Right lobe of liver (tissue), 6 donors: ENCODE measurements around the gene SEPTIN11. TPM values are rescaled to one million over a fixed set of nuclear protein-coding genes. Genes with fewer than 3 reads are reported as not detected.

Experiments
- ATAC-seq, 4 donors: fragments of 200-7000 bp; cut with Tn5 transposase; one replicate each; pipeline ENCODE4 v1.9.1; 2020; ENCODE audit warnings: mild to moderate bottlenecking in 4 of 4, moderate library complexity in 4 of 4
- DNase-seq, 3 donors: peaks; one replicate each; pipeline ENCODE4 v3.0.0-alpha.2; 2020
- H3K27ac ChIP-seq, 3 donors: fragments of 200-600 bp; one replicate each; pipeline ENCODE4 v1.8.0; 2022
- H3K27me3 ChIP-seq, 2 donors: fragments of 200-600 bp; one replicate each; pipeline ENCODE4 v1.8.0; 2022
- H3K36me3 ChIP-seq, 4 donors: fragments of 200-600 bp; sonication (generic) in 1 of 4; one replicate each; pipeline versions ENCODE4 v1.5.1 to v1.8.0; 2017 to 2022; ENCODE audit warnings: control low read depth in 1 of 4
- H3K4me1 ChIP-seq, 4 donors: fragments of 200-600 bp; sonication (generic) in 1 of 4; one replicate each; pipeline versions ENCODE4 v1.5.1 to v1.8.0; 2017 to 2022; ENCODE audit warnings: control low read depth in 1 of 4
- H3K4me3 ChIP-seq, 3 donors: fragments of 200-600 bp; one replicate each; pipeline ENCODE4 v1.8.0; 2022
- H3K9me3 ChIP-seq, 4 donors: fragments of 200-600 bp; sonication (generic) in 1 of 4; one replicate each; pipeline versions ENCODE4 v1.5.1 to v1.8.0; 2017 to 2022; ENCODE audit warnings: control low read depth in 1 of 4
- CTCF ChIP-seq, 4 donors: fragments of 200-600 bp in 3 of 4; fragments of 450-650 bp in 1 of 4; IDR thresholded peaks; one replicate each; pipeline versions ENCODE4 v1.5.1 to v1.8.0; 2016 to 2022; ENCODE audit warnings: antibody characterized with exemption in 4 of 4, mild to moderate bottlenecking in 2 of 4
- POLR2A ChIP-seq: fragments of 450-650 bp; IDR thresholded peaks from one replicate; pipeline ENCODE4 v1.6.1; 2017; ENCODE audit warnings: antibody characterized with exemption, mild to moderate bottlenecking
- WGBS: methylation state at CpG from one replicate; pipeline ENCODE4 v1.1.6; 2018; ENCODE audit warnings: low coverage, low lambda C conversion rate; ENCODE audit not compliant: insufficient coverage; ENCODE audit errors: missing lambda C conversion rate; 5-methylcytosine and 5-hydroxymethylcytosine counted together
- intact Hi-C, 2 donors: fragments of 100-400 bp; cut with DNase I; formaldehyde crosslinking; loops; one replicate each; pipeline versions ENCODE4 v1.11.2 to v1.14.1; 2022
- total RNA-seq, 6 experiments: library from RNA; depleted of rRNA in 2 of 6; stranded (reverse); fragments of >200 nt in 2 of 6; fragmentation: NEBNext Ultra II Directional in 3 of 6; extraction: Animal tissue kit (Norgen Biotek cat#: 25700) in 3 of 6; gene quantifications; one replicate each; pipeline versions ENCODE4 v1.1.0 to v1.2.4, GENCODE V29; 2016 to 2023
- donor health status: DM: no; HTN: yes; CAD: no.
- donor health status: DM: no; HTN: no; CAD: no.
- donor health status: DM: no; HTN: no; CAD: no.
- donor health status: DM: no; HTN: yes; CAD: no.
- donor health status: DM: no; HTN: yes; CAD: no.

Gene SEPTIN11
- total RNA-seq, 6 experiments from 2014 or later = 33.4 to 116 (median 41.8) TPM

- no peak for TF ChIP-seq CTCF (IDR thresholded peaks at IDR 0.05)
- TF ChIP-seq POLR2A = no peak
- Histone ChIP-seq H3K27me3 (no peaks in the 10 kb centered on the region), H3K4me3 (no peak overlapping the region), H3K27ac (peak overlapping the region in 1 of 3 donors; percentile 37), H3K4me1 (peaks cover 0 to 19% (median 8%) of the 10 kb centered on the region in 4 donors), H3K36me3 (no peaks in the 10 kb centered on the region), H3K9me3 (no peaks in the 10 kb centered on the region)
- intact Hi-C loops = no loop called here
- ATAC-seq (peak; percentile 73 to 77 (median 74)), DNase-seq (no peak)
- WGBS = 11% methylated on average over 3 of the region's 4 CpGs
Measured at GRCh38 chr4:76957004-76957738, 7.6 kb downstream of the SEPTIN11 start.

GRCh38 chr4:76958891-76959290 lies 9.3 kb downstream of the SEPTIN11 start:
- intact Hi-C loops = no loop called here

GRCh38 chr4:76960014-76960413 lies 10.5 kb downstream of the SEPTIN11 start:
- ATAC-seq (peak in 1 of 4 donors; percentile 5), DNase-seq (no peak)
- Histone ChIP-seq H3K36me3 (no peaks in the 10 kb centered on the region), H3K27ac (no peak overlapping the region), H3K9me3 (no peaks in the 10 kb centered on the region), H3K27me3 (no peaks in the 10 kb centered on the region), H3K4me3 (no peak overlapping the region), H3K4me1 (peaks cover 0 to 24% (median 6%) of the 10 kb centered on the region in 4 donors)
- intact Hi-C loops = no loop called here
- TF ChIP-seq CTCF (IDR thresholded peaks at IDR 0.05) (no peak), POLR2A (no peak)
- WGBS = 62% methylated on average over 4 of the region's 4 CpGs

More at GRCh38 chr4:76958891-76959290, 9.3 kb downstream of the SEPTIN11 start:
- H3K36me3 ChIP-seq = no peaks in the 10 kb centered on the region
- ATAC-seq (no peak), DNase-seq (no peak)
- H3K4me1 ChIP-seq = peaks cover 0 to 31% (median 11%) of the 10 kb centered on the region in 4 donors
- no peak overlapping the region for H3K27ac ChIP-seq
- TF ChIP-seq CTCF (IDR thresholded peaks at IDR 0.05) = no peak
- no peak for TF ChIP-seq POLR2A
- WGBS = 98% methylated on average over 4 of the region's 5 CpGs
- no peaks in the 10 kb centered on the region for H3K9me3 ChIP-seq
- no peak overlapping the region for H3K4me3 ChIP-seq
- H3K27me3 ChIP-seq = no peaks in the 10 kb centered on the region

- TF ChIP-seq CTCF (IDR thresholded peaks at IDR 0.05) (no peak), POLR2A (no peak)
- Histone ChIP-seq H3K4me1 (peaks cover 0 to 18% (median 5%) of the 10 kb centered on the region in 4 donors), H3K36me3 (no peaks in the 10 kb centered on the region), H3K27me3 (no peaks in the 10 kb centered on the region), H3K27ac (peak overlapping the region; percentile 41 to 76 (median 64)), H3K9me3 (no peaks in the 10 kb centered on the region), H3K4me3 (peak overlapping the region in 1 of 3 donors; percentile 13)
- ATAC-seq (peak; percentile 77 to 87 (median 80)), DNase-seq (no peak)
- intact Hi-C loops = no loop called here
- WGBS = 26% methylated on average over 5 of the region's 5 CpGs
Measured at GRCh38 chr4:76962406-76963130, 13.0 kb downstream of the SEPTIN11 start.
